T-cell (primary cell): ENCODE data around the gene FALEC. TPM values are rescaled to one million over a fixed set of nuclear protein-coding genes. Genes with fewer than 3 reads are reported as not detected.
A peak's percentile ranks its signal among the peaks of the same experiment; 100 is the strongest.

ENCODE experiments used
- ATAC-seq, 4 experiments: fragments of 200-7000 bp in 3 of 4; fragments of 150-1000 bp in 1 of 4; cut with Tn5 transposase; replicated peaks in 1 of 4; 1 replicate in 3 of 4; 2 replicates in 1 of 4; pipeline ENCODE4 v1.10.0; 2021; ENCODE audit warnings: moderate library complexity in 3 of 4, mild to moderate bottlenecking in 2 of 4, moderate number of reproducible peaks in 1 of 4
- CTCF ChIA-PET, 2 donors: fragments of 300-600 bp; sonication (Branson Sonifier 250); formaldehyde crosslinking; loops; one replicate each; lab custom pipeline; 2022; ENCODE audit warnings: antibody characterized with exemption in 2 of 2; lab: Charles Lee
- POLR2A ChIA-PET, 2 donors: fragments of 300-600 bp; sonication (Branson Sonifier 250); formaldehyde crosslinking; loops; one replicate each; lab custom pipeline; 2022; ENCODE audit warnings: antibody characterized with exemption in 2 of 2; lab: Charles Lee
- DNase-seq, 35 experiments: peaks; one replicate each; pipeline versions ENCODE4 v3.0.0 to v3.0.0-alpha.2; 2013 to 2023
- H3K27ac ChIP-seq: one replicate; pipeline ENCODE4 v1.5.1; 2013; ENCODE audit warnings: low read length
- H3K27me3 ChIP-seq, 2 experiments: replicated peaks in 1 of 2; 1 replicate in 1 of 2; 2 replicates in 1 of 2; pipeline versions ENCODE4 v1.6.1 to v1.7.0; 2013; ENCODE audit warnings: low read length in 1 of 2, mixed read lengths in 1 of 2; ENCODE audit not compliant: control insufficient read depth in 2 of 2, insufficient read depth in 2 of 2; ENCODE audit errors: extremely low read depth in 1 of 2
- H3K36me3 ChIP-seq, 2 donors: 1 replicate in 1 of 2; 2 replicates in 1 of 2; pipeline versions ENCODE4 v1.6.1 to v1.7.0; 2013; ENCODE audit warnings: low read length in 1 of 2; ENCODE audit not compliant: control insufficient read depth in 2 of 2, insufficient read depth in 1 of 2; ENCODE audit errors: extremely low read depth in 1 of 2
- H3K4me1 ChIP-seq, 2 experiments: 1 replicate in 1 of 2; 2 replicates in 1 of 2; pipeline versions ENCODE4 v1.6.1 to v1.7.0; 2013; ENCODE audit warnings: low read length in 2 of 2, mixed read lengths in 1 of 2; ENCODE audit not compliant: insufficient read depth in 2 of 2, control insufficient read depth in 1 of 2; ENCODE audit errors: extremely low read depth in 1 of 2
- H3K4me3 ChIP-seq, 2 donors: 1 replicate in 1 of 2; 2 replicates in 1 of 2; pipeline versions ENCODE4 v1.5.1 to v1.7.0; 2013; ENCODE audit warnings: mild to moderate bottlenecking in 2 of 2, low read length in 1 of 2, moderate library complexity in 1 of 2; ENCODE audit not compliant: control insufficient read depth in 1 of 2; ENCODE audit errors: extremely low read depth in 1 of 2
- H3K9me3 ChIP-seq: 2 replicates; pipeline ENCODE4 v1.7.0; 2013
- H3K27ac Mint-ChIP-seq, 2 donors: one replicate each; pipeline ENCODE4 v1.8.0; 2020 to 2021; ENCODE audit warnings: mild to moderate bottlenecking in 2 of 2, mixed read lengths in 2 of 2
- H3K27me3 Mint-ChIP-seq, 2 donors: one replicate each; pipeline ENCODE4 v1.8.0; 2021 to 2022; ENCODE audit warnings: mixed read lengths in 2 of 2
- H3K36me3 Mint-ChIP-seq: one replicate; pipeline ENCODE4 v1.8.0; 2021; ENCODE audit warnings: mixed read lengths
- H3K4me1 Mint-ChIP-seq, 3 donors: one replicate each; pipeline ENCODE4 v1.8.0; 2020 to 2022; ENCODE audit warnings: mixed read lengths in 3 of 3, mild to moderate bottlenecking in 1 of 3
- H3K4me3 Mint-ChIP-seq, 3 donors: one replicate each; pipeline ENCODE4 v1.8.0; 2020 to 2022; ENCODE audit warnings: mild to moderate bottlenecking in 3 of 3, mixed read lengths in 3 of 3, moderate library complexity in 3 of 3
- H3K9me3 Mint-ChIP-seq, 3 donors: one replicate each; pipeline ENCODE4 v1.8.0; 2020 to 2022; ENCODE audit warnings: mixed read lengths in 3 of 3
- WGBS: methylation state at CpG from one replicate; pipeline ENCODE4 v1.1.5; 2013; ENCODE audit warnings: missing lambda C conversion rate; ENCODE audit not compliant: insufficient coverage; 5-methylcytosine and 5-hydroxymethylcytosine counted together
- total RNA-seq, 35 experiments: library from RNA in 6 of 35; stranded (reverse) in 6 of 35; fragments of 120-200 nt in 1 of 35; gene quantifications; one replicate each; pipeline versions ENCODE4 v1.2.1 to v1.2.4 and lab custom pipeline; 2013 to 2026

FALEC gene
- total RNA-seq, 5 donors from 2014 or later (not counting 1 experiment from before 2014, with no cell fraction given), result 0.49 to 0.85 (median 0.73) TPM; not detected in 2

- Histone ChIP-seq H3K27ac (peak overlapping the region; percentile 82), H3K4me1 (peaks cover 46 to 56% of the 10 kb centered on the region in 2 experiments), H3K27me3 (no peaks in the 10 kb centered on the region), H3K36me3 (peaks cover 4 to 78% of the 10 kb centered on the region in 2 donors), H3K9me3 (no peaks in the 10 kb centered on the region), H3K4me3 (peak overlapping the region; percentile 77 to 100)
- ATAC-seq, result no peak
- POLR2A ChIA-PET, result interaction anchor here (0.5 to 11.0 kb wide), 8 partner anchors 11 to 141 kb away, joined by 3 to 255 read pairs (median 6); partner anchors contain the start of gene ENSA (in 1 of the 2)
- H3K4me1 Mint-ChIP-seq, result peaks cover 55 to 59% (median 58%) of the 10 kb centered on the region in 3 donors
- H3K27me3 Mint-ChIP-seq, result no peaks in the 10 kb centered on the region
- H3K9me3 Mint-ChIP-seq, result no peaks in the 10 kb centered on the region
- WGBS, result 0% methylated on average over 1 of the region's 4 CpGs
- H3K27ac Mint-ChIP-seq, result peak overlapping the region; percentile 96 to 98
- DNase-seq, result peak in 1 of 35 experiments; percentile 19
- H3K36me3 Mint-ChIP-seq, result peaks cover 75% of the 10 kb centered on the region
- CTCF ChIA-PET, result interaction anchor here (0.9 to 12.6 kb wide), 4 partner anchors 9 to 46 kb away, joined by 3 to 170 read pairs (median 6); no protein-coding TSS in a partner anchor
- H3K4me3 Mint-ChIP-seq, result peak overlapping the region; percentile 95 to 100 (median 99)
Observed at GRCh38 chr1:150575072-150575489, 59.5 kb downstream of the FALEC start.

GRCh38 chr1:150575518-150576366, 60.2 kb downstream of the FALEC start:
- peaks cover 55 to 59% (median 58%) of the 10 kb centered on the region in 3 donors for H3K4me1 Mint-ChIP-seq
- no CpG with 5 or more reads among the region's 1 CpG for WGBS
- Histone ChIP-seq H3K27ac (peak overlapping the region; percentile 82), H3K4me3 (peak overlapping the region; percentile 77 to 100), H3K36me3 (peaks cover 4 to 74% of the 10 kb centered on the region in 2 donors), H3K4me1 (peaks cover 41 to 55% of the 10 kb centered on the region in 2 experiments), H3K27me3 (no peaks in the 10 kb centered on the region), H3K9me3 (no peaks in the 10 kb centered on the region)
- no peaks in the 10 kb centered on the region for H3K9me3 Mint-ChIP-seq
- ATAC-seq (no peak), DNase-seq (peak in 1 of 35 experiments; percentile 20)
- ChIA-PET POLR2A (interaction anchor here (0.6 to 11.0 kb wide), 11 partner anchors 8 to 688 kb away, joined by 4 to 255 read pairs (median 6); partner anchors contain the start of genes ENSA (in 1 of the 2) and GOLPH3L (in 1 of the 2)), CTCF (interaction anchor here (0.9 to 12.6 kb wide), 6 partner anchors 8 to 46 kb away, joined by 3 to 170 read pairs (median 4); no protein-coding TSS in a partner anchor)
- peaks cover 72% of the 10 kb centered on the region for H3K36me3 Mint-ChIP-seq
- no peaks in the 10 kb centered on the region for H3K27me3 Mint-ChIP-seq
- H3K4me3 Mint-ChIP-seq, result peak overlapping the region; percentile 95 to 100 (median 99)
- peak overlapping the region; percentile 96 to 98 for H3K27ac Mint-ChIP-seq

- POLR2A ChIA-PET, result interaction anchor here (0.6 to 11.0 kb wide), 13 partner anchors 8 to 689 kb away, joined by 3 to 255 read pairs (median 5); partner anchors contain the start of genes ENSA (in 1 of the 2) and GOLPH3L (in 1 of the 2)
- peaks cover 53 to 57% (median 56%) of the 10 kb centered on the region in 3 donors for H3K4me1 Mint-ChIP-seq
- DNase-seq (peak in 1 of 35 experiments; percentile 13), ATAC-seq (no peak)
- H3K4me3 ChIP-seq, result peak overlapping the region; percentile 77 to 100
- no peaks in the 10 kb centered on the region for H3K27me3 ChIP-seq
- H3K27ac ChIP-seq, result peak overlapping the region; percentile 82
- H3K27ac Mint-ChIP-seq, result peak overlapping the region; percentile 96 to 98
- H3K9me3 ChIP-seq, result no peaks in the 10 kb centered on the region
- H3K36me3 ChIP-seq, result peaks cover 4 to 68% of the 10 kb centered on the region in 2 donors
- peaks cover 35 to 49% of the 10 kb centered on the region in 2 experiments for H3K4me1 ChIP-seq
- peaks cover 68% of the 10 kb centered on the region for H3K36me3 Mint-ChIP-seq
- H3K9me3 Mint-ChIP-seq, result no peaks in the 10 kb centered on the region
- H3K4me3 Mint-ChIP-seq, result peak overlapping the region; percentile 95 to 100 (median 99)
- no peaks in the 10 kb centered on the region for H3K27me3 Mint-ChIP-seq
- WGBS, result no CpG with 5 or more reads among the region's 4 CpGs
- CTCF ChIA-PET, result interaction anchor here (0.9 to 12.6 kb wide), 6 partner anchors 9 to 46 kb away, joined by 3 to 170 read pairs (median 4); no protein-coding TSS in a partner anchor
Observed at GRCh38 chr1:150576367-150576711, 60.8 kb downstream of the FALEC start.

GRCh38 chr1:150576794-150577556, 61.4 kb downstream of the FALEC start:
- CTCF ChIA-PET, result interaction anchor here (1.3 to 12.6 kb wide), 6 partner anchors 10 to 52 kb away, joined by 3 to 170 read pairs (median 4); partner anchors contain the start of gene ENSA (in 1 of the 2)
- 0% methylated on average over 2 of the region's 2 CpGs for WGBS
- POLR2A ChIA-PET, result interaction anchor here (0.8 to 11.0 kb wide), 14 partner anchors 9 to 690 kb away, joined by 3 to 255 read pairs (median 4); partner anchors contain the start of genes ENSA (in 1 of the 2) and GOLPH3L (in 1 of the 2)

GRCh38 chr1:150577557-150578271, 62.2 kb downstream of the FALEC start:
- Histone ChIP-seq H3K9me3 (no peaks in the 10 kb centered on the region), H3K36me3 (peaks cover 4 to 59% of the 10 kb centered on the region in 2 donors), H3K4me1 (peaks cover 29 to 37% of the 10 kb centered on the region in 2 experiments), H3K4me3 (peak overlapping the region; percentile 77 to 100), H3K27ac (peak overlapping the region; percentile 82), H3K27me3 (no peaks in the 10 kb centered on the region)
- DNase-seq, result peak in 15 of 35 experiments; percentile 27 to 71 (median 45)
- POLR2A ChIA-PET, result interaction anchor here (0.6 to 11.0 kb wide), 13 partner anchors 10 to 691 kb away, joined by 3 to 255 read pairs (median 5); partner anchors contain the start of genes ENSA (in 1 of the 2) and GOLPH3L (in 1 of the 2)
- peak in 2 of 4 experiments; percentile 16 to 34 for ATAC-seq
- Mint-ChIP-seq H3K27me3 (no peaks in the 10 kb centered on the region), H3K4me1 (peaks cover 45 to 52% (median 48%) of the 10 kb centered on the region in 3 donors), H3K9me3 (no peaks in the 10 kb centered on the region), H3K4me3 (peak overlapping the region; percentile 95 to 100 (median 99)), H3K27ac (peak overlapping the region; percentile 96 to 98), H3K36me3 (peaks cover 64% of the 10 kb centered on the region)
- CTCF ChIA-PET, result interaction anchor here (1.3 to 12.6 kb wide), 5 partner anchors 14 to 52 kb away, joined by 3 to 170 read pairs (median 4); partner anchors contain the start of gene ENSA (in 1 of the 2)
- 2% methylated on average over 6 of the region's 11 CpGs for WGBS

More at GRCh38 chr1:150576794-150577556, 61.4 kb downstream of the FALEC start:
- H3K9me3 Mint-ChIP-seq, result no peaks in the 10 kb centered on the region
- ATAC-seq (no peak), DNase-seq (peak in 1 of 35 experiments; percentile 27)
- Histone ChIP-seq H3K27me3 (no peaks in the 10 kb centered on the region), H3K9me3 (no peaks in the 10 kb centered on the region), H3K27ac (peak overlapping the region; percentile 82), H3K4me3 (peak overlapping the region; percentile 77 to 100), H3K36me3 (peaks cover 4 to 66% of the 10 kb centered on the region in 2 donors), H3K4me1 (peaks cover 31 to 44% of the 10 kb centered on the region in 2 experiments)
- peak overlapping the region; percentile 95 to 100 (median 99) for H3K4me3 Mint-ChIP-seq
- H3K36me3 Mint-ChIP-seq, result peaks cover 68% of the 10 kb centered on the region
- H3K27me3 Mint-ChIP-seq, result no peaks in the 10 kb centered on the region
- H3K27ac Mint-ChIP-seq, result peak overlapping the region; percentile 96 to 98
- H3K4me1 Mint-ChIP-seq, result peaks cover 49 to 53% (median 52%) of the 10 kb centered on the region in 3 donors
